Stimulated activated CD8-positive, alpha-beta memory T cell treated with anti-CD3 and anti-CD28 coated beads, Interleukin-7, amount 100 ng/mL, for 4 hours (primary cell): ENCODE data around the gene PRPF6.
A peak's percentile ranks its signal among the peaks of the same experiment; 100 is the strongest.

ENCODE experiments used
- DNase-seq, 2 donors: peaks; one replicate each; pipeline ENCODE4 v3.0.0-alpha.2; 2020; ENCODE audit warnings: low read depth in 2 of 2

Gene PRPF6

GRCh38 chr20:63945921-63946920 lies 34.7 kb upstream of the PRPF6 start:
- DNase-seq = no peak

GRCh38 chr20:63946986-63947637 lies 33.8 kb upstream of the PRPF6 start:
- no peak for DNase-seq

GRCh38 chr20:63947638-63948456 lies 33.1 kb upstream of the PRPF6 start:
- DNase-seq = no peak

GRCh38 chr20:63950701-63951397 lies 30.1 kb upstream of the PRPF6 start:
- no peak for DNase-seq

- DNase-seq = no peak
Measured at GRCh38 chr20:63951398-63952209, 29.3 kb upstream of the PRPF6 start.

- no peak for DNase-seq
Measured at GRCh38 chr20:63952210-63952535, 28.8 kb upstream of the PRPF6 start.

- DNase-seq = no peak
Measured at GRCh38 chr20:63952769-63953168, 28.2 kb upstream of the PRPF6 start.

- DNase-seq = no peak
Measured at GRCh38 chr20:63953764-63954429, 27.0 kb upstream of the PRPF6 start.

GRCh38 chr20:63955281-63955826 lies 25.6 kb upstream of the PRPF6 start:
- peak in 1 of 2 donors; percentile 52 for DNase-seq

- DNase-seq = peak; percentile 78 to 89
Measured at GRCh38 chr20:63955827-63956663, 24.9 kb upstream of the PRPF6 start, which contains the start of gene UCKL1. UCKL1 (minus strand) TSS chr20:63956416; CDS start chr20:63956372, 44 bp downstream.

GRCh38 chr20:63956664-63957003 lies 24.3 kb upstream of the PRPF6 start:
- no peak for DNase-seq

GRCh38 chr20:63957004-63957689 lies 23.8 kb upstream of the PRPF6 start:
- peak in 1 of 2 donors; percentile 70 for DNase-seq

- no peak for DNase-seq
Measured at GRCh38 chr20:63957690-63958441, 23.1 kb upstream of the PRPF6 start.

- DNase-seq = no peak
Measured at GRCh38 chr20:63958471-63958870, 22.5 kb upstream of the PRPF6 start.

GRCh38 chr20:63958964-63959698 lies 21.8 kb upstream of the PRPF6 start:
- no peak for DNase-seq

GRCh38 chr20:63959699-63960075 lies 21.2 kb upstream of the PRPF6 start:
- DNase-seq = no peak
